ENCODE results near the gene RTCB.
A peak's percentile ranks its signal among the peaks of the same experiment; 100 is the strongest.

The RTCB gene

DNA sequence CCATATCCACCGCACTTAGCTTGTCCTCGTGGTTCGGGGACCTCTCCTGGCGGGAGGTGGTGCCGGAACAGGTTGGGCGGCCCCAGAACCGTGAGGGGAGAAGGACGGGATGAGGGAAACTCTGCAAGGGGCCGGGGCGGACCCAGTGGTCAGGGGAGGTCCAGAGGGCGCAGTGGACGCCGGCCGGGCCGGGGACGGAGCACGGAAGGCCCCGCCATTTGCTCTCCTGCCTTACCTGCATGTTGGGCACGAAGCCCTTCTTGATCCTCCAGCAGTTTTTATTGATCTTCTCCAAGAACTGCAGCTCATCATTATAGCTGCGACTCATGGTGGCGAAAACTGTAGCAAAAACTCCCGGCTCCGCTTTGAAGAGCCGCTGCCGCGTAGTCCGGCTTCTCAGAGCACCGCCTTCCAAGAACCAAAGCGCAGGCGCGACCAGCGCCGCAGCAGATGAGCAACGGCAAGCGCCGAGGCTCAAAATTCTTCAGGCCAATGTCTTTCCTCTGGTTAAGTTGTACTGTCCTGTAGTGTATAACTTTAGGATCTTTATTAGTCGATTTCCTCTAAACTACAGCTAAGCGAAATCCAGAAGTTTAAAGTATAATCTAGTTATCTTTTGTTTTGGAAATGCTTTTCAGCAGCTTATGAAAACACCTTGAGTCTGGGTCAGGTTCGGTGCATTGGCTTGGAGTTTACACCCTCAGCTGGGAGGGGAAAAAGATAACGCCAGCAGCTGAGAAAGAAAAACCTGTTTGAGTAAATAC, at the start of gene RTCB:
RTCB (minus strand) TSS at position 419 of the 764 bp plus-strand sequence; CDS start at position 328, 91 bp downstream.
- DNase-seq, result peak; percentile 95

DNA sequence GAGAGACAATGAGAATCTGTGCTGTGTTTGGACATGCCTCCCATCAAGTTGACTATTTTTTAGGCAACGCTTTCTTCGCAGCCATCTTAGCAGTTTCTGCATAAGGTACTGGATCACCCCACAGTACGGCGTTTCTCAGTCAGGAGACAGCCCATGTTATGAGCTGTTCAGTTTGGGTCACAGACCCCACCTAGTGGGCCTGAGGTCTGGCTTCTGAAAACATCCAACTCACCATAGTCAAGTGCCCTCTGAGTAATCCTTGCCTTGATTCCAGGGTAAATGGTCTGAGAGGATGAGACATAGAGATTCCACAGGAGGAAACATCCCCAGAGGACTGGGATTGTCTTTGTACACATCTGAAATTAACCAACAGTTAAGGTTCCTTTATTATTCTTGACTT, 45.0 kb upstream of the RTCB start:
- no peak for DNase-seq

DNA sequence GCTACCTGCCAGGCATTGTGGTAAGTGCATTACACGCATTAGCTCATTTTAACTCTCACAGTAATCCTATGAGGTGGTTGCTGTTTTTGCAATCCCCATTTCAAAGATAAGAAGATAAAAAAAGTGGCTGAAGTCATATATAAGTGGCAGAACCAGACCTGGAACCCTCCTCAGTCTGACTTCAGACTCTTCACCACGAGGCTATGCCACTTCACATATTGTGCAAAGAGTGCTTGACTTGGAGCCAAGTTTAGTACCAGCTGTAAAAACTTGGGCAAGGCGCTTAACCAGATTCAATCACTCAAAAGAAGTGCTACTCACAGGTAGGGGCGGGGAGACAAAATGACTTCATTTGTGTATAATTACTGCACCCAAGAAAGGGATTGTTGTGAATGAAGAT, 36.9 kb upstream of the RTCB start:
- DNase-seq, result no peak

DNA sequence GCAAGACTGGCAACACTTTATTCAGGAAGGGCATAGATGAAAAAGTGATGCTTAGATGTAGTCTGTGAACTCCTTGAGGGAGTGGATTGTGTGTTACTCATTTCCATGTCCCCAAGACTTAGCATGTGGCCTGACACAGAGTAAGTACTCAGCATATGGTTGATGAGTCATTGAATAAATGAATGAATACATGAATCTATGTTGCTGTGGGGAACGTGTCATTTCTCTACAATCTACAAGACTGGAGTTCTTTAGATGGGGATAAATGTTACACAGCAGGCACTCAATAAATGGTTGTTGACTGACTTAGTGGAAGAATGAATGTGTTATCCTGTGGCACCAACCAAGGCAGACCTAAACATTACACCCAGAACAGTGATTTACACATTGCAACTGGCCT, 34.3 kb upstream of the RTCB start:
- no peak for DNase-seq

DNA sequence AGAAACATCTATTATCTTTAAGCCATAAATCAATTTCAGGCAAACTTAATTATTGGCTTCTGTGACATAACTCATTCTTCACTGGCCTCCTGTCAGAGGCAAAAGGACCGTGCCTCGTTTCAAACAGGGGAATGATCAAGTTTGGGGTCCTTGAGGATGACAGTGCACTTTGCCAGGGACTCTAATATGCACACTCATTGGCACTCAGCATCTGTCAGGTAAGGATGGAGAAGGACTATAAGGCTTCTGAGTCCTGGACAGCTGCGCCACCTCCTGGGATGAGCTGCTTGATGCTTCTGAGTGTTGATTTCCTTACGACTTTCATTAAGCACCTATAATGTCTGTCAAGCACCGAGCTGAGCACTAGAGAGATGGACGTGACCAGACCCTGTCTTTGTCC, 32.0 kb upstream of the RTCB start:
- DNase-seq, result peak in 1 of 2 experiments; percentile 17

DNA sequence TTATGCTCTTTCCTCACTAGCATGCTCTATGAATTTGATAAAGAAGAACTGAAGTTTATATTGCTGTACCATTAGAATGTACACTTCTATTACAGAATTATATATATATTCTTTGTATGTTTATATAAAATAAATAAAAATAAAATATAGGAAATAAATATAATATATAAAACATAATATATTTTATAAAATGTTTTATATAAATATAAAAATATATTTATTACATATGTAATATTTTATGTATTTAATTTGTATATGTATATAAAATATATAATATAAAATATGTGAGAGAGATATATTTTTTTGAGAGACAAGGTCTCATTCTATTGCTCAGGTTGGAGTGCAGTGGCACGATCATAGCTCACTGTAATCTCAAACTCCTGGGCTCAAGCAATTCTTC, 18.3 kb upstream of the RTCB start:
- DNase-seq, result no peak

DNA sequence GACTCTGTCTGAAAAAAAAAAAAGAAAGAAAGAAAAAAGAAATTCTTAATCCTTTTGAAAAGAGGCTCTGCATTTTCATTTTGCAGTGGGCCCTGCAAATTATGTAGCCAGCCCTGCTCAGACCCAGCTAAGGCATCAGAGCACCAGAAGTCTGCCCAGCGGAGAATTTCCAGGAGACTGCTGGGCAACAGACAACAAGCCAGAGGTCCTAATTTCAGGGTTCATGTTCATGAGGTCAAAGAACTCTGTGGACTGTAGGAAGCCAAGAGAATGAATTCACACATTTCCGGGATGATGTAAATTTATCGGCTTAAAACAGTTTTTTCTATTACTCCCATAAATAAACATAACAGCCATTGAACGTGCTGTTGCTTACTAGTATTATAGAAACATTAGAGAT, 14.8 kb upstream of the RTCB start:
- DNase-seq, result no peak

DNA sequence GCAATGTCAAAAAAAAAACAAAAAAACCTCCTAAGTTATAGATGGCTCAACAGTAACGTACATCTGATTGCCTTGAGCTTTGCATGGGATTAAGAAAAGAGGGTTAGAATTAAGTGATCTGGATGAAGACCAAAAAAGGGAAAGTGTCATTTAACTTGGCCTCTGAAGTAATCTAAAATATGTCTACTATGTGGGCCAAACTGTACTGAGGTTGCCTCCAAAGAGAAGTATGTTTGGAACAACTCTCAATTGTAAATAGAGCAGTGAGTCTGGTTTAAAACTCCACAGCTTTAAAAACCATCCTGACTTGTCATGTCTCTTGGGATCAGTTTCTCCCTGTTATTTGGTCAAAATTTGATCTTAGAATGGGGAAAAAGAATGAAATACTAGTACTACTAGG, 11.6 kb upstream of the RTCB start:
- no peak for DNase-seq

DNA sequence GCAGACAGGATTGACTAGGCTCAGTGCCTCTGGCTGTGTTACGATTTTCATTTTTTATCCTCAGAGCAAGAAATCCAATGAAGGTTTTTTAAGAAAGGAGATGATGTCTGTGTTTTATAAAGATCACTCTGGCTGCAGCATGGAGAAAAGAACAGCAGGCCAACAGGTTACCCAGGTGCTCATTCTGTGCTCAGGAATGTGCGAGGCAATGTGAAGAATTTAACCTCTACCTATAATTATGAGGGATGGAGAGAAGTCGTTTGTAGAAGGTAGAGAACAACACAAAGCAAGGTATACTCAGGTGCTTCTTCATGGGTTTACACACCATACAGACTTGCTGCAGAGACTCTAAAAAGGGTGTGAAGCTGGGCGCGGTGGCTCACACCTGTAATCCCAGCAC, 10.0 kb upstream of the RTCB start:
- no peak for DNase-seq

DNA sequence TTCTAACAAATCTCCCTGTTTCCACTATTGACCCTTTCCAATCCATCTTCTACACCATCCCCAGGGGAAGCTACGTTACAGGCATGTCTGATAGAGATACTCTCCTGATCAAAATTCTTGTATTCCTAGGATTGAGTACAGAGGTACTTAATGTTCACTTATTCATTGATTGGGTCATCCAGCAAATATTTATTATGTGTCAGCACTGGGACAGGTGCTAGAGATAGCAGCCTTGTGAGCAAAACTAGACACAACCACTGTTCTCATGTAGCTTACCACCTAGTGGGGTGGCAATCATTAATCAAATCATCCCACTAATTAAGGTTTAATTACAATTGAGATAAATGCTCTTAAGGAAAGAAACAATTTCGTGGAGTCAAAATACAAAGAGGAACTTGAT, 9.4 kb upstream of the RTCB start:
- no peak for DNase-seq

DNA sequence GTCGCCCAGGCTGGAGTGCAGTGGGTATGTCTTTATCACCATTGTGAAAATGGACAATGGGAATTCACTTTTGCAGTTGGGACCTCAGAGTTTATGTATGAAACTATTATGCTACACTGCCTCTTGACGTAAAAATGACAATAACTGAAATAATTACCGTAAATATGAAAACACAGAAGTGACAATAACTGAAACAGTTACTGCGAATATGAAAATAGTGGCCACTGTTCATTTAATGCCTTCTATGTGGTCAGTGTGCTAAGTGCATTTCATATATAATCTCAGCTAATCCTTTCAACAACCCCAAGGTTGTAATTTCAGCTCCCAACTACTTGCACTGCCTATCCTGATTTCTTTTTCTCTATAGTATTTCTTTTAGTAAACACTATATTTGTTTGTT, 5.9 kb upstream of the RTCB start:
- no peak for DNase-seq

DNA sequence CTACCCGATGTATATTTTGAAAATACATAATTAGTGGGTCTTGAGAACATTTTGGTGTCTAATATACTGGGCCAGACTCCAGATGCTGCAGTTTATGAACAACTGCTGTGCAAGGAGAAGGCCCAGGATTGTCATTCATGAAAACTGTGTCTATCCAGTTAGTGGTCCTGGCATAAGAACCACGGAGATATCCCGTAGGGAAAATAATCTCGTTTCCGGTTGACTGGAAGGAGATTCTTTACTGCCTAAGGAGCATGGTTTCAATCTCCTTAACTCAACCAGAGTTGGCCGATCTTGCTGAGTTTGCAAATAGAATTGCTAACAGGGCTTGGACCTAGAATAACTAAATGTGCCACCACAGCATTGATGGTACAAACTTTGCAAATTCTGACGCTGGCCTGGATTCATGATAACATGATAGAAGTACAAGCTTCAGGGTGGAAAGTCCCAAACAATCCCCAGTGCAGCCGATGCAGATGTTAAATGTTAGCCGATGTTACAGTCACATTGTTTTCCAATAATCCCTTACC, 4.6 kb upstream of the RTCB start:
- no peak for DNase-seq

DNA sequence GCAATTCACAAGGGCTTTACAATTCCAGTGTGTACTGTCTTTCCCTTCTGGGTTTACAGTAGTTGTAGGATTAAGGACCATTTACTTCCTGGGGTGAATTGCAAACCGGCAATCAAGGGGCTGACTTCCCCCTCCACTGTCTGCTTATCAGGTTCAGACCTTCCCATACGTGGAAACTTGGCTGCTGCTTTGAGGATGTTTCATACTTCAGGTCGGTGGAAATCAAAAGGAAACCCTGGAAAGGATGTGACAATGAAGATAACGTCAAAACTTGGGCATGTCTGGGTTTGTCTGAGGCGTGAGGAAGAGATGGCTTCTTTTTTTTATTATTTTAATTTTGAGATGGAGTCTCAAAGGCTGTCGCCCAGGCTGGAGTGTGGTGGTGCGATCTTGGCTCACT, 2.1 kb upstream of the RTCB start:
- no peak for DNase-seq

DNA sequence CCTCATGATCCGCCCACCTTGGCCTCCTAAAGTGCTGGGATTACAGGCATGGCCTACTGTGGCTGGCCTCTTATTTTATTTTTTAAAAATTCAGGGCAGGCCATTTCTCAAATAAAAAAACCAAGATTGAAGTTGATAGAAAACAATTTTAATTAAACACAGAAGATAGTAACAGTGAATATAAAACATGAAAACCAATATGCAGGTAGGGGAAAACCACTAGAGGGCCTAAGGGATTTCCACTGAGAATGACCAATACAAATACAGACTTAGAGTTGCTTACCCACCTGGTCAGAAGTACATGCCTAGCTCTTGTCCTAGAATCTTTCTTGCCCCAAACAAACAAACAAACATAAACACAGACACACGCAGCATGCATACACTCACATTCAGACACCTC, 1.7 kb upstream of the RTCB start:
- DNase-seq, result no peak

DNA sequence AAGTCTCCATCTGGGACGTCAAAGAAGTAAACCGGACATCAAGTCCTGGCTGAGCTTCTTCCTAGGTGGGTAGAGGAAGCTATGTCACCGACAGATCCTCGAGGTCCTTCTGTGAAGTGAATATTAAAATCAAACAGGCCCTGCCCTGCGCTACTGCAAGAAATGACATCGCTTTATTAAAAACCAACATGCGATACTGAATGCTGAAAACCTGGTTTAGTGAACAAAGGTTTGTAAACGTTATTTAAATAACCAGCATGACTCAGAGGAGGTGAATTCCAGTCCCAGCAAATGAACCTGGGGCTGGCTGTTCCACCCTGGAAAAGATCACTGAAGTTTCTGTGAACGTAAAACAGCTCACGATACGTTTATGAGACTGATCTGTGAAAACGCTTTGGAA, 645 bp downstream of the RTCB start:
- peak in 1 of 2 experiments; percentile 32 for DNase-seq

DNA sequence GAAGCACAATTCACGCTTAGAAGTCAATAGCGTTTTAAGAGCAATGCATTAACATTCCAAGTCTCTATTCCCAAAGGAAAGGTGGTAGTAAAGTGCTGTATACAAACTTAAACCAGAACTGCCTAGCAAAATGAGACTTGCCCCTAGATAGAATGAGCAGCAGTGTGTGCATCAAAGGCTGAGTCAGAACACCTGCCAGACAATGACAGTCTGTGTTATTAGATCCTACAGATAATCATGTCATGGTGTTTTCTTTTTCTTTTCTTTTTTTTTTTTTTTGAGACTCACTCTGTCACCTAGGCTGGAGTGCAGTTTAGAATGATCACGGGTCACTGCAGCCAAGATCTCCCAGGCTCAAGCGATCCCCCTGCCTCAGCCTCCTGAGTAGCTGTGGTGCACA, 1.6 kb downstream of the RTCB start:
- no peak for DNase-seq

DNA sequence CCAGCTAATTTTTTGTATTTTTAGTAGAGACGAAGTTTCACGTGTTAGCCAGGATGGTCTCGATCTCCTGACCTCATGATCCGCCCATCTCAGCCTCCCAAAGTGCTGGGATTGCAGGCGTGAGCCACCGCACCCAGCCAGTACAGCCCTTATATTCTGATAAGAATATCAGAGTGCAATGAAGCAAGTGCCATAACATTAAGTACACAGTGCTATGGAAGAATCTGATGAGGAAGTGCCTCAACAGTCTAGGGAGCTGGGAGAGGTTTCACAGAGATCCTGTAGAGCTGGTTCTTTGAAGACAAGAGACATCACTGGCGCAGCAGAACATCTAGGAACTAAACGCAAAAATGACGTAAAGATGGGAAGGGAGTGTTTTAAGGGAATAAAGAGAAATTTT, 2.1 kb downstream of the RTCB start:
- no peak for DNase-seq

DNA sequence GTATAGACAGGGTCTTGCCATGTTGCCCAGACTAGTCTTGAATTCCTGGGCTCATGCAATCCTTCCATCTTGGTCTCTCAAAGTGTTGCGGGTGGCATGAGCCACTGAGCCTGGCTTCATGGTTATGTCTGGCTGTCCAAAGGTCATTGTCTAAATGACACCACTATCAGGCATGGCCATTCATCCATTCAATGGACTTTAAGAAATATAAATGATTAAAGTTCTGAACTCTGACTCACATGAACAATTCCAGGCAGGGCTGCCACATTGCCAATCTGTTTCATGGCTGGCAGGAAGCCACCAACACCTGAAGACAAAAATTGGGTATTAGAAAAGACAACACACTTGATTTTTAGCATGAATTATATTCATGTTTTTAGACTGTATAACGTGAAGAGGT, 4.1 kb downstream of the RTCB start:
- DNase-seq, result no peak

DNA sequence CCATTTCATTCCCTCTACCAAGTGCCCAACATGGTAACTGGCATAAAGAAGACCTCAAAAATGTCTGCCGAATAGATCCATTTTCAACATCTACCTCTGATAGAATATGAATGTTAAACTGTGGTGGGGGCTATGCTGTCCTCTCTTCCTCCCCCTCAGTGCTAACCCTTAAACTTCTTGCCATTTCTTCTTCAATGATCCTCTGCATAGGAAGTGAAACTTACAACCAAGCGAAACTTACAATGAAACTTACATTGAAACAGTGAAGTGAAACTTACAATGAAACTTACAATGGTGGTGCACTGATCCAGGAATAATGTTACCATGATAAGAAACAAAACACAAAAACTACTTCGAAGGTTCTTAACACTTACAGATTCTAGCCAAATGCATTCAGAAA, 4.7 kb downstream of the RTCB start:
- no peak for DNase-seq

DNA sequence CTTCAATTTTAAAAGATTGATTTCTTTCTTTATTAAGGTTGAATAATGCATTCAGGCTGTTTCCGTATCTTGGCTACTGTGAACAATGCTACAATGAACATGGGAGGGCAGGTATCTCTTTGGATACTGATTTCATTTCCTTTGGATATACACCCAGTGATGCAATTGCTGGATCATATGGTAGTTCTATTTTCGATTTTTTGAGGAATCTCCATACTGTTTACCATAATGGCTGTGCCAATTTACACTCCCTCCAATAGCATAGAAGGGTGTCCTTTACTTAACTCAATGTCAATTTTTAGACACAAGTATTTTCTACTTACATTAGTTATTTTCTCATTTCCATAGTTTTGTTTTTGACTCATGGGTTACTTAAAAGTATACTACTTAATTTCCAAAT, 8.0 kb downstream of the RTCB start:
- no peak for DNase-seq

DNA sequence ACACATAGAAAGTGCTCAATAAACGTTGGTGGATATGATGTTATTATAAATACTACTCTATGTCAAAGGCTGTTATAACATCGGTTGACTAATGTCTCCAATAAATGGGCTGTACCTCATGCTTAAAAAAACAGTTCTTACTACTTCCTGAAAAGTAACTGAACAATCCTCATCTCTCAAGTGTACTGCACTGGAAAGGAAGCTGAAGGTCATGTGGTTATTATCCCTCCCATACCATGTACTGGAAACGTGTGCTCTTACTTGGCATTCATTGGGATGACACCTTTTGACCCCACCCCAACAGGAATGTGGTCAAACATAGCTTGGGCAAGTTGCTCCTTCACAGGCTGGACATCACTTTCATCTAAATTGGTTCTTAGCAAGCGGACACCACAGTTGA, 10.6 kb downstream of the RTCB start:
- DNase-seq, result no peak

DNA sequence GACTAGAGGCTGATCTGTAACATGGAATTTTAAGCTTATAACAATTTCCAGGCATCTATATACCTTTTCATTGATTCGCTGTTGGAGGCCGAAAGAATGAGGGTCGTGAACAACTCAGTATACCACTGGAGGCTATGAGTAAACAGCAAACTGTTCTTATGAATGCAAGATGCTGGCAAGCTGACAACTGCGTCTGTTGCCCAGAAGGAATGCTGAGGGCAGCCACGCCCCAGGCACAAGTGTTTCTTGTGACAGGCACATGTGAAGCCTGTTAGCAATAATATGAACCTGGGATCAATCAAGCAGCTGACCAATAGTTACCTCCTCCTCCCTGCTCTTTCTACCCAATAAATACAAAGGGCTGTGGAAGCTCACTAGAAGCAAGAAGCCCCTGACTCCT, 15.3 kb downstream of the RTCB start:
- DNase-seq, result no peak

DNA sequence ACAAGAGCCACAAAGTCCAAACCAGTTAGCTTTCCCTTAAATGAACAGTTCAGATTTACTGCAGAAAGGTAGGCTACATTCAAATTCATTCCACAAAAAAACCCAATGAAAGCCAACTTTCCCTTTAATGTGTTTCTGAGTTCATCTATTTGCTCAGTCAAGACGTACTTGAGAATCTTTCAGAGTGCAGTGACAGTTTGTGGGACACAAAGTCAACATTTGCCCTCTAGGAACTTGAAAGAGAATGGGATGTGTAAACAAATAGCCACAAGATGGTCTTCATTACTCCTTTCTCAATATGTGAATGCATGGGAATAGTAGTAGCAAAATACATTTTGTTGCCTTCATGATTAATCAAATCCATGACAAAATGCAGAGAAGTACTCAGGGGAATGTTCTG, 15.8 kb downstream of the RTCB start:
- no peak for DNase-seq

DNA sequence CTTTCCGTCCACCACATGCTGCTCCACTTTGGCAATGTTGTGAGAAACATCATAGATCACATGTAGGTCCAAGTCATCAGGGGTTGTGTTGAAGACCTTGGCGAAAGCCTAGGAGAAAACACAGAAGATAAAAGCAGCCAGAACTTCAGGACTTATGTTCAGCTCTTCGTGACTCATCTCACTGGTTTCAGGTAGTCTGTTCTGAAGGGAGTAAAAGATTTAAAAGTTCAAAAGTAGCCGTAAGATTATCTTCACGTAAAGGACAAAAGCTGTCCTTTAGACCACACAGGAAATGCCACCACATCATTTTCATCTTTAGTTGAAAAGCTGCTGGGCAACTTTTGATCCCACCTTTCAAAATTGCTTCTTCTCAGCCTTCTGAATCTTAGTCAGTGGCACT, 16.9 kb downstream of the RTCB start:
- DNase-seq, result no peak

DNA sequence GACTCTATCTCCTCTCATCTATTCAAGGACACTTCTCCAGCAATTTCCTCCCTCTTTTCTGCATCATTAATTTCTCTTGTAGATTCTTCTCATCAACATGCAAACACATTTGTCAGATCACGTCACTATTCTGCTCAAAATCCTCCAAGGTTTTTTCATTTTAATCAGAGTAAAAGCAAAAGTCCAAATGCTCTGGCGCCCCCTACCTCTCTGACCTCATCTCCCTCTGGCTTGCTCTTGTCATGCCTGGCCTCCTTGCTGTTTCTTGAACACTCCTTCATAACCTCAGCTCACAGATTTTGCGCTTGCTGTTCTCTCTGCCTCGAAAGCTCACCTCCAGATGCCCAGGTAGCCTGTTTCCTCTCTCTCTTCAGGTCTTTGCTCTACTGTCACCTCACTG, 22.4 kb downstream of the RTCB start:
- no peak for DNase-seq

All from activated T-cell treated with anti-CD3 and anti-CD28 coated beads, Interleukin-2, amount 50 U/mL, for 48 hours (primary cell).